ENCODE measurements around the gene PLD6.
"Not testable (repeated sequence)": the region's sequence is repeated elsewhere in the genome, so short reads cannot be mapped to it uniquely, and the experiment has no call there.

PLD6 gene

GRCh38 chr17:17172990-17173389, 33.1 kb downstream of the PLD6 start:
- no peak for DNase-seq

GRCh38 chr17:17172001-17172939, 33.9 kb downstream of the PLD6 start:
- no peak for DNase-seq

DNA sequence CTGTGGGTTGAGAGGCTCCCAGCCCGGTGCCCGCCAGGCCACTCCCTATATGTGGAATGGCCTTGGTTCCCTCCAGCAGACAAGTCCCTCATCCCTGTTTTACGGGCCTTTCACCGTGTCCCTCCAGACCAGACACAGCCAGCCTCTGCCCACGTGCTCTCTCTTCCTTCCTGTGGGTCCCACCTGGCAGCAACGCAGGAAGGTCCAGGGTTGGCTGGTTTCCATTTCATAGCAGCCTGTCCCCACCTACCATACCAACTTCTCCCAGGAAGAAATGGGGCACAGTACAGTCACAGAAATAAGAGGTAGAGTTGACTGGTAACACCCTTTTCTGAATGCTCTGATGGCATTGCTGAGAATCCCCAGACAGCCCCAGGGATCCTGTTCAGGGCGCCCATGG, 34.9 kb downstream of the PLD6 start:
- DNase-seq: no peak

DNA sequence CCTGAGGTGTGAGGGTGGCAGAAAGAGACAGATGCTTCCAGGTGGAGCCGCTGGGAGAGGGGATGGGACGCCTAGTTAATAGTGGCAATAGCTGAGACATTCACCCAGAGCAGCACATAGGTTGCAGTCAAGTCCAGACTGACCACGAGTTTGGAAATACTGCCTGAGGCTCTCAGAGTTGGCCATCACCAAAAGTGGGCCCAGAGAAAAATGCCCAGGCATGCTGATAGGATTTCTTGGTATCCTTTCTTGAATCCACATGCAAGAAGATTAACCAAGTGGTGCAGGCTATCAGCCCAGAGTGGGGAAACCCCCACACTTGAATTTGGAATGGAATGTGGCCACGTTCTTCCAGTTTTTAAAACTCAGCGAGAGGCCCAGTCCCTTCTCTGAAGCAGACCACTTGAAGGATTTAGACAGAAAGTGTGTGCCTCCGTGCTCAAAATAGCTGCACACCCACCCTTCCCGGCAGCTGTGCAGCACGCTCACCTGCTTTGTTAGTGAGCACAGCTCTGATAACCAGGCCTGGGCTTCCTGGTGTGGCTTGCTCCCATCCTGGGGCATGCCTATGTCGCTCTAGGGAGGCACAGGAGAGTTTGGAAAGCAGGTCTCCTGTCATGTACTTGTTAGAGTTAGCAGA, 35.7 kb downstream of the PLD6 start:
- DNase-seq: no peak

DNA sequence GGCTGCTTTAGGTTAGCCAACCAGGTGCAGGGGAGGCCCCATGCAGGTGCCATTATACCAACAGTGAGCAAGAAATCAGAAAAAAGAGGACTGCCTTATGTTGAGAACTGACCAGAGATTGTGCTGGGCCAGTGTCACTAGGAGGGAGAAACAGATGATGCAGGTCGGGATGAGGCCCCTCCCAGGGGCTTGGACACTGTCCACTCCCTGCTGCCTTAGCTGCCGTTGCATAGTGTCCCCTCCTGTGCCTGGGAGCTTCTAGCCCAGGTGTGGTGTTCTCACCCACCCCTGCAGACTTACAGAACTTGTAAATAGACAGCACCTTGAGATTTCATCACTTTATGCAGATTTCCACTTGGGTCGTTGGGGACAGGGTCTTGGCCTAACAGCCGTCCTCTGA, 36.7 kb downstream of the PLD6 start:
- DNase-seq: no peak

DNA sequence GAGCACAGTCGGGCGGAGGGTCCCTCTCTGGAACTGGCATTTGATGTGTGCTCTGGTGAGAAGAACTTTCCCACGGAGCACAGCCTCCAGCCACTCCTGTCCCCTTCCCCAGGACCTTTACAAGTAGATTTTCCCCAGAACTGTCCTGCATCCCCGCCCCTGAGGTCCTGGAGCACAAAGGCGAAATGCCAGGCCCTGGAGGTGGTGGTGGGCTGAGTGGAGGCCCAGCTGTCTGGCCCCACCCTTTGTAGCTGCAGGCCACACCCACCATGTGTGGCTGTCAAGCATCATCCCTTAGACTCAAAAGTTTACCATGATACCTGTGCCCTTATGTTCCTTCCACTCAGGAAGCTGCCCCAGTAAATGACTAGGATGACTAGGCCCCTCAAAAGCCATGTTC, 37.7 kb downstream of the PLD6 start:
- DNase-seq: no peak

DNA sequence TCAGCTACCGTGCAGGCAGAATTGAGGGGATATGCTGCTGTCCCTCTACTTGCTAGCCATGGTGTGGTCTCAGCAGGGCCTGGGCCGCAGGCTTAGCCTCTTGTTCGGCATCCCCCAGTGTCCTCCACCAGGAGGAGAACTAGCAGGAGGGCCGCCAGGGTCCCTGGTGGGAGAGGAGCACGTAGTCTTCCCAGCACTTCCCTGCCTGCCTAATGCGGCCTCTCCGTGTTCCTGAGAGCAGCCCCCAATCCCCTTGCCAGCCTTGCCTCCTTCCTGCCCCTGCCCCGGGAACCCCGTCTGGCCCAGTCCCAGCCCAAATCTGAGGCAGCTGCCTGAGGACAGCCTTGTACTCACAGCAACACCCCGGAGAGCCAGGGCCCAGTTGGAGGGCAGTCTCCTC, 38.1 kb downstream of the PLD6 start:
- no peak for DNase-seq

DNA sequence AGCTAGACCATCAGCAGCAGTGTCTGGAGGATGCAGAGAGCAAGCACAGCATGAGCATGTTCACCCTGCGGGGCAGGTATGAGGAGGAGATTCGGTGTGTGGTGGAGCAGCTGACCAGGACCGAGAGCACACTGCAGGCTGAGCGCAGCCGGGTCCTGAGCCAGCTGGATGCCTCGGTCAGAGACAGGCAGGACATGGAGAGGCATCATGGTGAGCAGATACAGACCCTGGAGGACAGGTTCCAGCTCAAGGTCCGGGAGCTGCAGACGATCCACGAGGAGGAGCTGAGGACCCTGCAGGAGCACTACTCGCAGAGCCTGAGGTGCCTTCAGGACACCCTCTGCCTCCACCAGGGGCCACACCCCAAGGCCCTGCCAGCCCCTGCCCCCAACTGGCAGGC, 38.8 kb downstream of the PLD6 start:
- DNase-seq: no peak

GRCh38 chr17:17166446-17166845, 39.7 kb downstream of the PLD6 start:
- DNase-seq: no peak

- no peak for DNase-seq
These were observed 40.3 kb downstream of the PLD6 start for GRCh38 chr17:17165666-17166308.

- DNase-seq: no peak
These were observed 41.5 kb downstream of the PLD6 start for GRCh38 chr17:17164676-17165075.

DNA sequence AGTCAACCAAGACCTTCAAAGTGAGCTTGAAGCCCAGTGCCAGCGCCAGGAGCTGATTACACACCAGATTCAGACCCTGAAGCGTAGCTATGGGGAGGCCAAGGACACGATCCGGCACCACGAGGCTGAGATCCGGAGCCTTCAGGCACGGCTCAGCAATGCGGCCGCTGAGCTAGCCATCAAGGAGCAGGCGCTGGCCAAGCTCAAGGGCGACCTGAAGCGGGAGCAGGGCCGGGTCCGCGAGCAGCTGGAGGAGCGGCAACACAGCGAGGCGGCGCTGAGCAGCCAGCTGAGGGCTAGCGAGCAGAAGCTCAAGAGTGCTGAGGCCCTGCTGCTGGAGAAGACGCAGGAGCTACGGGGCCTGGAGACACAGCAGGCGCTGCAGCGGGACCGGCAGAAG, 42.0 kb downstream of the PLD6 start:
- no peak for DNase-seq

GRCh38 chr17:17161759-17162158, 44.4 kb downstream of the PLD6 start:
- DNase-seq: no peak

DNA sequence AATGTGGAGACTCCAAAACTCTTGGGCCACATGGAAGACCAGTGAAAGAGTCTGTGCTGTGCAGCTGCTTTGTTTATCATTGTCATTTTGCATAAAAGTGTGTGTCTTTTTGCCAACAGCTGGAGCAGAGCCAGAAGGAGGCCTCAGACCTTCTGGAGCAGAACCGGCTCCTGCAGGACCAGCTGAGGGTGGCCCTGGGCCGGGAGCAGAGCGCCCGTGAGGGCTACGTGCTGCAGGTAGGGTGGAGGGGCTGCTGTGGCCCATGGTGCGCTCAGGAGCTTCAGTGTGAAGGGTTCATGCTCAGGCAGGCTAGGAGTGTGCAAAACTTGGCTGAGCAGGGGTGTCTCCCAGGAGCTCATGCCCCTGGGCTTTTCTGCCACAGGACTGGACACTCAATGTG, 45.0 kb downstream of the PLD6 start:
- DNase-seq: no peak

DNA sequence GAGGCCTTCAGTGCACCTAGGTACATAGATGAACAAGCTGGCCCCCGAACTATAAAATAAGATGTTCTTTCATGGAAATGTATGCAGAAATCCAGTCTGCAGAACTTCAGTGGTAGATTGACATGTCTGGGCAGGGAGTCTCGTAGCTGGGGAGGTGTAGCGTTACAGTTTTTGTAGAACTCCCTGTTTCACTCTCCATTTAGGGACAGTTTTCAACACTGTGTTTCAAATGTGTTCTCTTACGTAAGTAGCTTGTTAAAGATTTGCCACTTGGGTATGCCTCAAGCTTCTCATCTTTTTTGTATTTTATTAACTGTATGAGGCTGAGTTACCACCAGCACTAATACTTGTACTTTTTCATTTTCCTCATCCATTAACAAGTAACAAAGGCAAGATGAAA, 46.6 kb downstream of the PLD6 start:
- no peak for DNase-seq

DNA sequence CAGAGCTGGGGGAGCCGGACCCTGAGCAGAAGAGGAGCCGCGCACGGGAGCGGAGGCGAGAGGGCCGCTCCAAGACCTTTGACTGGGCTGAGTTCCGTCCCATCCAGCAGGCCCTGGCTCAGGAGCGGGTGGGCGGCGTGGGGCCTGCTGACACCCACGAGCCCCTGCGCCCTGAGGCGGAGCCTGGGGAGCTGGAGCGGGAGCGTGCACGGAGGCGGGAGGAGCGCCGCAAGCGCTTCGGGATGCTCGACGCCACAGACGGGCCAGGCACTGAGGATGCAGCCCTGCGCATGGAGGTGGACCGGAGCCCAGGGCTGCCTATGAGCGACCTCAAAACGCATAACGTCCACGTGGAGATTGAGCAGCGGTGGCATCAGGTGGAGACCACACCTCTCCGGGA, 47.6 kb downstream of the PLD6 start:
- not testable (repeated sequence) for DNase-seq

GRCh38 chr17:17157041-17157440, 49.1 kb downstream of the PLD6 start:
- no peak for DNase-seq

- no peak for DNase-seq
These were observed 49.6 kb downstream of the PLD6 start for GRCh38 chr17:17156511-17156910.

- DNase-seq: no peak
These were observed 50.0 kb downstream of the PLD6 start for GRCh38 chr17:17156107-17156506.

GRCh38 chr17:17155568-17155967, 50.6 kb downstream of the PLD6 start:
- no peak for DNase-seq

GRCh38 chr17:17154981-17155380, 51.2 kb downstream of the PLD6 start:
- DNase-seq: no peak

DNA sequence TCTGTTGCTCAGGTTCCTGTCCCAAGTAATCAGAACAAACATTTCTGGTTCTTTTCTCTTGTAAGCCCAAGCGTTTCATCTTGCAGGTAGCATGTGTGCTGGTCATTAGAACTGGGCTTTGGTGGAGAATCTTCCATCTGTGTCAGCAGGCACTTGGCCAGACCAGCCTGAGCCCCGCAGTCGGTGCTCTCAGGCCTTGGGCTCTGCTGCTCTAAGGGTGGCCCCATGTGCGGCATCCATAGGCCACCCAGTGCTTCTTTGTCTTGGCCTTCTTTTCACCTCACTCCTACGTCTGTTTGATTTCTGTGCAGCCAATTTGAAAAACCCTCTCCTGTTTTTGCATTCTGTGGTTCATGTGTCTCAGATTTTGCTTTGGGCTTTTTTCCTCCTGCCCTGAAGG, 51.6 kb downstream of the PLD6 start:
- no peak for DNase-seq

GRCh38 chr17:17153709-17154108, 52.4 kb downstream of the PLD6 start:
- no peak for DNase-seq

DNA sequence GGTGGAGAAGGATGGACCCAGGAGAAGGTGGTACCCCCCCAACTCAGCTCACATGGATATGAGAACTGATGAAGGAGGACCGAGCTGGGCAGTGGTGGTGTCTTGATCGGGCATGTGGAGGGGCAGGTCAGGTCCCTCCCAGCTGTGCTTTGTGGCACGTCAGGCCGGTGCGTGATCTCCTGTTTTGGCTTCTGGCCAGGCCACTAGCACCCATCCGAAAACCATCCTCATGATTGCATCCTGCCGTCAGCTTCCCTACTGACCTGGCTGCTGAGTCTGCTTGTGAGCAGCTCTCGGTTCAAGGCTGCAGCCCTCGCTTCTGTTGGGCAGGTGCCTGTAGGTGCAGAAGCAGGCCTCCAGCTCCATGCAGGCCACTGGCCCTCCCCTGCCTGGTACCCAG, 53.1 kb downstream of the PLD6 start:
- DNase-seq: no peak

Data from NCI-H524 treated with DMSO at 0.1 percent for 48 hours (cell line).